GM12878 (cell line): ENCODE measurements around the gene CDCA7. TPM values are rescaled to one million over a fixed set of nuclear protein-coding genes. Genes with fewer than 3 reads are reported as not detected.

Source experiments
- ATAC-seq: fragments of 200-7000 bp; cut with Tn5 transposase; 3 replicates; pipeline ENCODE4 v1.9.1; 2020; ENCODE audit warnings: mild to moderate bottlenecking, moderate library complexity
- BruUV-seq: library from RNA; stranded (reverse); fragments of 400-500 nt; replicated peaks from 2 replicates; lab custom pipeline; 2021; lab: Mats Ljungman, UMichigan
- CTCF ChIA-PET: fragments of 300-600 bp; sonication (Branson Sonifier 250); formaldehyde crosslinking; extraction: SDS; loops from one replicate; lab custom pipeline; 2021; ENCODE audit warnings: inconsistent platforms; lab: Yijun Ruan, JAX
- POLR2A ChIA-PET: fragments of 350-600 bp; formaldehyde crosslinking; extraction: SDS; loops from one replicate; lab custom pipeline; 2021; ENCODE audit warnings: inconsistent platforms; lab: Charles Lee
- RAD21 ChIA-PET: fragments of 300-600 bp; sonication (Branson Sonifier 250); formaldehyde crosslinking; loops from one replicate; lab custom pipeline; 2023; ENCODE audit warnings: antibody characterized with exemption; ENCODE audit not compliant: unreplicated experiment; lab: Charles Lee
- SMC1A ChIA-PET: fragments of 300-600 bp; sonication (Branson Sonifier 250); formaldehyde crosslinking; loops from one replicate; lab custom pipeline; 2023; ENCODE audit not compliant: unreplicated experiment, uncharacterized antibody; lab: Charles Lee
- DNase-seq: peaks from one replicate; pipeline ENCODE4 v3.0.0-alpha.2; 2011; ENCODE audit warnings: low read depth, low spot score
- FAIRE-seq: peaks from 3 replicates; lab custom pipeline; 2011; peaks lifted over from hg19 to GRCh38; lab: Jason Lieb, UNC
- H2AFZ ChIP-seq: 2 replicates; pipeline ENCODE4 v1.6.0; 2011; ENCODE audit warnings: low read depth, low read length, control low read depth; ENCODE audit not compliant: control insufficient read depth
- H3K27ac ChIP-seq: 2 replicates; pipeline ENCODE4 v1.5.1; 2011; ENCODE audit warnings: control low read depth; ENCODE audit not compliant: control insufficient read depth, insufficient read depth
- H3K27me3 ChIP-seq, 2 experiments: replicated peaks in 1 of 2; 2 replicates each; pipeline versions ENCODE4 v1.6.0 to v1.6.1; 2011; ENCODE audit warnings: low read length in 1 of 2; ENCODE audit not compliant: control insufficient read depth in 2 of 2, insufficient read depth in 2 of 2
- H3K36me3 ChIP-seq, 2 experiments: 2 replicates each; pipeline ENCODE4 v1.5.1; 2011; ENCODE audit warnings: low read length in 1 of 2; ENCODE audit not compliant: control insufficient read depth in 2 of 2, insufficient read depth in 2 of 2
- H3K4me1 ChIP-seq: 2 replicates; pipeline ENCODE4 v1.6.1; 2011; ENCODE audit warnings: mild to moderate bottlenecking, low read length, moderate library complexity, mixed read lengths; ENCODE audit not compliant: control insufficient read depth, insufficient read depth
- H3K4me2 ChIP-seq: 2 replicates; pipeline ENCODE4 v1.6.0; 2011; ENCODE audit warnings: control low read depth; ENCODE audit not compliant: control insufficient read depth, insufficient read depth
- H3K4me3 ChIP-seq: fragments of 200-600 bp; sonication (generic); 2 replicates; pipeline ENCODE4 v1.5.1; 2016
- H3K79me2 ChIP-seq: 2 replicates; pipeline ENCODE4 v1.6.0; 2011; ENCODE audit warnings: low read length; ENCODE audit not compliant: control insufficient read depth, insufficient read depth
- H3K9ac ChIP-seq: 2 replicates; pipeline ENCODE4 v1.8.0; 2011; ENCODE audit warnings: low read length, control low read depth, mixed read lengths; ENCODE audit not compliant: control insufficient read depth, insufficient read depth
- H3K9me3 ChIP-seq: replicated peaks from 3 replicates; pipeline ENCODE4 v1.5.1; 2011; ENCODE audit warnings: mild to moderate bottlenecking, low read length; ENCODE audit not compliant: control insufficient read depth, insufficient read depth
- H4K20me1 ChIP-seq: 2 replicates; pipeline ENCODE4 v1.6.0; 2011; ENCODE audit not compliant: control insufficient read depth, insufficient read depth
- ATF2 ChIP-seq: IDR thresholded peaks from 2 replicates; pipeline ENCODE4 v1.6.1; 2012; ENCODE audit warnings: low read length, inconsistent platforms
- FOXK2 ChIP-seq: fragments of 450-650 bp; IDR thresholded peaks from 2 replicates; pipeline ENCODE4 v1.6.1; 2017; ENCODE audit warnings: mild to moderate bottlenecking, moderate library complexity
- WGBS: methylation state at CpG from one replicate; pipeline ENCODE4 v1.1.6; 2016; ENCODE audit warnings: low lambda C conversion rate; ENCODE audit not compliant: insufficient replicate concordance, insufficient coverage; ENCODE audit errors: missing lambda C conversion rate; 5-methylcytosine and 5-hydroxymethylcytosine counted together
- in situ Hi-C: fragments of 300-500 bp; cut with MboI; formaldehyde crosslinking; loops from 9 replicates; pipeline ENCODE4 v1.14.3; 2018; ENCODE audit warnings: mixed read lengths
- intact Hi-C: fragments of 100-400 bp; cut with micrococcal nuclease; formaldehyde crosslinking; loops from one replicate; pipeline ENCODE4 v1.14.2; 2022; ENCODE audit not compliant: unreplicated experiment
- polyA plus RNA-seq, 11 experiments: library from polyadenylated mRNA; depleted of rRNA in 4 of 11; unstranded in 6 of 11; stranded (reverse) in 5 of 11; fragments of >200 nt; fragmentation: Nextera tagmentation in 4 of 11; fragmentation: Illumina TruSeq in 1 of 11; extraction: Ambion mirVana in 4 of 11; extraction: Trizol in 1 of 11; gene quantifications; 1 replicate in 1 of 11; 2 replicates in 10 of 11; pipeline versions ENCODE4 v1.2.1 to v1.2.3, GENCODE V29; 2011 to 2016; ENCODE audit warnings: inconsistent platforms in 2 of 11, missing spikeins in 2 of 11, low read depth in 1 of 11
- total RNA-seq, 4 experiments: library from RNA; depleted of rRNA in 3 of 4; stranded (reverse); fragments of >200 nt in 3 of 4; fragmentation: Illumina TruSeq in 1 of 4; extraction: Trizol in 1 of 4; gene quantifications; 2 replicates each; pipeline versions ENCODE4 v1.2.1 to v1.2.3, GENCODE V29; 2013 to 2021

CDCA7 gene
- total and polyA plus RNA-seq, 10 of the 15 experiments (the other 5 are each of a cell fraction or from before 2014, with no cell fraction given) = 23.5 to 71.3 (median 40.8) TPM

GRCh38 chr2:173394091-173394974, 39.7 kb downstream of the CDCA7 start:
- intact Hi-C loops (loop anchor here (10.0 kb wide), 1 partner anchor 370 kb away; no protein-coding TSS in a partner anchor), in situ Hi-C loops (no loop called here)
- H2AFZ ChIP-seq = no peak overlapping the region
- no peaks in the 10 kb centered on the region for H3K9me3 ChIP-seq
- POLR2A ChIA-PET = no interaction called here
- no peak overlapping the region for H3K27ac ChIP-seq
- H3K4me3 ChIP-seq = no peak overlapping the region
- RAD21 ChIA-PET = no interaction called here
- WGBS = 40% methylated on average over 8 of the region's 8 CpGs
- H4K20me1 ChIP-seq = no peaks in the 10 kb centered on the region
- TF ChIP-seq FOXK2 (no peak), ATF2 (no peak)
- CTCF ChIA-PET = no interaction called here
- ATAC-seq (no peak), FAIRE-seq (no peak), DNase-seq (no peak)
- no peak overlapping the region for H3K4me2 ChIP-seq
- no peaks in the 10 kb centered on the region for H3K4me1 ChIP-seq
- H3K36me3 ChIP-seq = no peaks in the 10 kb centered on the region
- H3K27me3 ChIP-seq = no peaks in the 10 kb centered on the region
- SMC1A ChIA-PET = interaction anchor here (0.6 kb wide), 1 partner anchor 24 kb away, joined by 3 read pairs; no protein-coding TSS in a partner anchor
- no peak overlapping the region for H3K9ac ChIP-seq
- H3K79me2 ChIP-seq = no peaks in the 10 kb centered on the region
- no TSS peak for BruUV-seq
